HFF-Myc (cell line): ENCODE results near the gene ZBTB43.

Source experiments
- DNase-seq: peaks from one replicate; pipeline ENCODE4 v3.0.0-alpha.2; 2011; ENCODE audit warnings: low read depth; ENCODE audit errors: extremely low read depth
- H3K4me3 ChIP-seq: replicated peaks from 2 replicates; pipeline ENCODE4 v1.5.1; 2011; ENCODE audit warnings: low read depth, mild to moderate bottlenecking, control low read depth, low read length
- TF ChIP-seq, protein P1 (sequence below): IDR thresholded peaks from 2 replicates; pipeline ENCODE4 v1.5.1; 2012; ENCODE audit warnings: mild to moderate bottlenecking, low read depth, low read length, control low read depth; ENCODE audit errors: missing control alignments

ZBTB43 gene

DNA sequence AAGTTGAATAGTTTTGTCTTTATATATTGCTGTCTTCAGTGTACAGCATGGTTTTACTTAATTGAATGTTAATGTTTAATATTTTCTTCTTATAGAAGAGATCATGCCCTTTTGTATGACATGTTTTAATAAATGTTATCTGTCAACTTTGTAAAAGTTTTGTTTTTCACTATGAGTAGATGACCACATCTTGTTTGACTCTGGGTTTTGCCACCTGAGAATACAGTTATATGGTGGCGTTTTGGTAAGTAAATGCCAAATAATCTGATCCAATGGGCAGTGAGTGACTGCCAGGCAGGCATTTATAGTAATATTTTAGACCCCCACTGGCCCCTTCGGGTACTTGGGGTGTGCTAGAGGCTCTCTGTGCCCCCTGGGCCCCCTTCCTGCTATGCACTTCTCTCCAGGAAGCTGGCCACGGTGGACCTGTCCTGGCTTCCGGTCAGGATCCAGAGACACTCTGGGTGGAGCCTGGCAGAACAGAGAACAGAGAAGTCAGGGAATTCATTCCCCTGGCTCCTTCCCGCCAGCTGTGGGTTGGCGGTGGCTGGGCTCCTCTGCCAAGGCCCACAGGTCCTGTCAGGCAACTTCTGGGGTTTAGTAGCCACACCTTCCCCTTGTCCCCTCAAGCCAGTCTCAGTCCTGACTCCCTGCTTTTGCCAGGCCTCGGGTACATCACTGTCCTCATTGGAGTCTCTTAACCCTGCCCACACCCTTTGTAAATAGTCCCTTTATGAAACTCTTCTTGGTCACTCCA is 33.4 kb downstream of the ZBTB43 start:
- DNase-seq, result no peak
- H3K4me3 ChIP-seq, result no peak overlapping the region
- TF ChIP-seq, protein P1, sequence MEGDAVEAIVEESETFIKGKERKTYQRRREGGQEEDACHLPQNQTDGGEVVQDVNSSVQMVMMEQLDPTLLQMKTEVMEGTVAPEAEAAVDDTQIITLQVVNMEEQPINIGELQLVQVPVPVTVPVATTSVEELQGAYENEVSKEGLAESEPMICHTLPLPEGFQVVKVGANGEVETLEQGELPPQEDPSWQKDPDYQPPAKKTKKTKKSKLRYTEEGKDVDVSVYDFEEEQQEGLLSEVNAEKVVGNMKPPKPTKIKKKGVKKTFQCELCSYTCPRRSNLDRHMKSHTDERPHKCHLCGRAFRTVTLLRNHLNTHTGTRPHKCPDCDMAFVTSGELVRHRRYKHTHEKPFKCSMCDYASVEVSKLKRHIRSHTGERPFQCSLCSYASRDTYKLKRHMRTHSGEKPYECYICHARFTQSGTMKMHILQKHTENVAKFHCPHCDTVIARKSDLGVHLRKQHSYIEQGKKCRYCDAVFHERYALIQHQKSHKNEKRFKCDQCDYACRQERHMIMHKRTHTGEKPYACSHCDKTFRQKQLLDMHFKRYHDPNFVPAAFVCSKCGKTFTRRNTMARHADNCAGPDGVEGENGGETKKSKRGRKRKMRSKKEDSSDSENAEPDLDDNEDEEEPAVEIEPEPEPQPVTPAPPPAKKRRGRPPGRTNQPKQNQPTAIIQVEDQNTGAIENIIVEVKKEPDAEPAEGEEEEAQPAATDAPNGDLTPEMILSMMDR, result no peak

DNA sequence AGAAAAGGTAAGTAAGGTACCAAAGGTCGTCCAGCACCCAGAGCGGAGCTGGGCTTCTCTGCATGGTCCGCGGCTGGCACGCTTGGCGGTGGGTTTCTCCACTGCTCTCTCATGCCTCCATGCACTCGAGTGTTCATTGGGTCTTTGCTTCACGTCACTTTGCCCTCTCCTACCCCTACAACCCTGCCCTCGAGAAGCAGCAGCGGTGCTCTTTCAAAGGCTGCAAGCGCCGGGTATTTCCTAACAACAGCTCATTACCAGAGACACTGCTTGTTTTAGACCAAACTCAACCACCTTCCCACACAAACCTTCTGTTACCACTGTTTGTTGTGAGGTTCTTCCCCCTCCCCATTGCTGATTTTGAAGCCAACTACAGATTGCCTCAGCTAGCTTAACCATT is 34.1 kb downstream of the ZBTB43 start:
- TF ChIP-seq, protein P1, result no peak
- no peak overlapping the region for H3K4me3 ChIP-seq
- no peak for DNase-seq

- no peak for DNase-seq
- TF ChIP-seq, protein P1, result no peak
- no peak overlapping the region for H3K4me3 ChIP-seq
Measured at GRCh38 chr9:126839301-126839700, 34.5 kb downstream of the ZBTB43 start.

DNA sequence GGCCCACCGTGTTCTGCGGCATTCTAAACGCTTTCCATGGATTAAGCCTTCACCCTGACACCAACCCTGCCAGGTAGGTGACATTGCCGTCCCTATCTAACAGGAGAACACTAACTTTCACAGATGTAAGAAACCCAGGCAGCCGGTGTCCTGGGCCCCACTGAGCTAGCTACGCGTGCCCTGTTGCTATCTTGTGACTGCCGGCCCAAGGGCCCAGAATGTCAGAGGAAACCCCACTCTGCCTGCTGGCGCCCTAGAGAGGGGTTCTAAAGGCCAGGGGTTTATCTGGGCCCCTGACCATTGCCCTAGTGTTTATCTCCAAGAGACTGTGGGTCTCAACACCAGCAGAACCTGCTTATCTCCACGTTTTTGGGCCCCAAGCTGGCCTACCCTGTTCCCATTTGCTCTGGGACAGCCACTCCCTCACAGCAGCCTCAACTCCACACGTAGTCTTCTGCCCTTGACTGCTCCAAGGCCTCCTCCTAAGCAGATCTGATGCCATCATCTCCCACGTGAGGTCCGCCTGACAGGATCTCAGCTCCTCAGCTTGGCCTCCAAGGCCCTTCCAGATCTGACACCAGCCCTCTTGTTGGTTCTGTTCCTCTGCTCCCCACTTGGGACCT is 37.5 kb downstream of the ZBTB43 start:
- H3K4me3 ChIP-seq, result no peak overlapping the region
- TF ChIP-seq, protein P1, result no peak
- DNase-seq, result no peak

DNA sequence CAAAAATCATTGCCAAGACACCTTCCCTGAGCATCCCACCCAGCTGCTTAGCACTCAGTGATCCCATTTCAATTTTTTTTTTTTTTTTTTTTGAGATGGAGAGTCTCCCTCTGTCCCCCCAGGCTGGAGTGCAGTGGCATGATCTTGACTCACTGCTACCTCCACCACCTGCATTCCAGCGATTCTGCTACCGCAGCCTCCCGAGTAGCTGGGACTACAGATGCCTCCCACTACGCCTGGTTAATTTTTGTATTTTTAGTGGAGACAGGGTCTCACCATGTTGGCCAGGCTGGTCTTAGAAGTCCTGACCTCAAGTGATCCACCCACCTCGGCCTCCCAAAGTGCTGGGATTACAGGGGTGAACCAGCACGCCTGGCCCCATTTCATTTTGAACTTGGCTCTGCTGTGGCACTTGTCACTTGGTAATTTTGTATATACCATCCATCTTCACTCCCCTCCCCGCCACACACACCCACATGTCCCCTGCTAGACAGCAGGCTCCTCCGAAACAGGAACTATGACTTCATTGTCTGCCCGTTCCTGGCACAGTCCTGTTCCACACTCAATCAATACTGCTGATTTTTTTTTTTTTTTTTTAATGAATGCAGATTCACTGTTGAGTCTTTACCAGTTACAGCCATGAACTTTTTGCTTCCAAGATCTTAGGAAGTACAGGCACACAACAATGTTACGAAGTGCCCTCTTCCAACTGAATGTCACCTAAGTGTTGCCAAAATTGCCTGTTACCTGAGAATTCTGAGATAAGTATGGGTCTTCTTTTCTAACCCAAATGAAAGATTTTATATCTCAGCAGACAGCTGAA is 38.3 kb downstream of the ZBTB43 start:
- no peak overlapping the region for H3K4me3 ChIP-seq
- TF ChIP-seq, protein P1, result no peak
- no peak for DNase-seq

DNA sequence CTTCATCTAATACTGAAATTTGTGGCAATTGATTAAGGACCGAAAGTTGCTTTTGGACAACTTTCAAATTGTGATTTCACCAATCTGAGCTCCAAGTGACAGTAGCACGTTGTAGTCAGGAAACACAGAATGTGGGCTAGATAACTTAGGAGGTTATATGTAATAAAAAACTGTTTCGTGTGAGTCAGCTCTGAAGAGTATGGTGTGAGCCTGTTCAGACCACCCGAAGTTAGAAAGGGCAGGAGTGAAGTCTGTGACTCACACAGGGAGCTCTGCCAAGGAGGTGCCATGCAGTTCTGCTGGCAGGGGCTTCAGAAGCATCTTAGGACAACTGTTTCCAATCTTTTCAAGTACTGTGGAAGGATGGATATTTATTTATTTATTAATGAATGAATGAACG is 39.2 kb downstream of the ZBTB43 start:
- TF ChIP-seq, protein P1, result no peak
- H3K4me3 ChIP-seq, result no peak overlapping the region
- peak; percentile 79 for DNase-seq
